ENCODE data around the gene DNAH17.

The DNAH17 gene

DNA sequence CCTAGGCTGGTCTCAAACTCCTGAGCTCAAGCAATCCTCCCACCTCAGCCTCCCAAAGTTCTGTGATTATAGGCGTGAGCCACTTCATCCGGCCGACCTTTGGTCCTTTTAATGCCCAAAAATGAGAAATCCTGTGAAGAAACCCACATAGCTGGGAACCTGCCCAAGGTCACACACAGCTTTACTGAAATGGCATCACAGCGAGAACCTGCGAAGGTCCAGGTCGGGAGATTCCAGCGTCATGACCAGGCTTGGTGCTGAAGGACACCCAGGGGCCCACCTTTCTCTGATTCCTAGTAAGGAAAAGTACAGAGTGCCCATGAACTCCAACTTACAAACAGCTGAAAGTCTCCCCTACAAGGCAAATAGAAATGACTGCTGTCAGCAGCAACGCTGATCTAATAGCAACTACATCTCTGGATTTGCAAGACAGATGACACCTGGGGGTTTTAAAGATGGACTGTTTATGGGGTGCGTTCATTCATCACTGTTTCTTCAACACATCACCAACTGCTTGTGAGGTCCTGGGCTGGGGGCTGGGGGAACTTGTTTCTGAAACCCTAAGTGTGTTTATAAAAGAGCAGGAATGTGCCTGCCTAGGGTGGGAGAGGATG, 24.5 kb upstream of the DNAH17 start:
- TF ChIP-seq, protein P1, sequence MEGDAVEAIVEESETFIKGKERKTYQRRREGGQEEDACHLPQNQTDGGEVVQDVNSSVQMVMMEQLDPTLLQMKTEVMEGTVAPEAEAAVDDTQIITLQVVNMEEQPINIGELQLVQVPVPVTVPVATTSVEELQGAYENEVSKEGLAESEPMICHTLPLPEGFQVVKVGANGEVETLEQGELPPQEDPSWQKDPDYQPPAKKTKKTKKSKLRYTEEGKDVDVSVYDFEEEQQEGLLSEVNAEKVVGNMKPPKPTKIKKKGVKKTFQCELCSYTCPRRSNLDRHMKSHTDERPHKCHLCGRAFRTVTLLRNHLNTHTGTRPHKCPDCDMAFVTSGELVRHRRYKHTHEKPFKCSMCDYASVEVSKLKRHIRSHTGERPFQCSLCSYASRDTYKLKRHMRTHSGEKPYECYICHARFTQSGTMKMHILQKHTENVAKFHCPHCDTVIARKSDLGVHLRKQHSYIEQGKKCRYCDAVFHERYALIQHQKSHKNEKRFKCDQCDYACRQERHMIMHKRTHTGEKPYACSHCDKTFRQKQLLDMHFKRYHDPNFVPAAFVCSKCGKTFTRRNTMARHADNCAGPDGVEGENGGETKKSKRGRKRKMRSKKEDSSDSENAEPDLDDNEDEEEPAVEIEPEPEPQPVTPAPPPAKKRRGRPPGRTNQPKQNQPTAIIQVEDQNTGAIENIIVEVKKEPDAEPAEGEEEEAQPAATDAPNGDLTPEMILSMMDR (IDR thresholded peaks at IDR 0.05; ENCODE audit: low read depth, low read length): no peak
- no peak for DNase-seq
- Histone ChIP-seq H3K4me1 (no peaks in the 10 kb centered on the region), H3K36me3 (no peaks in the 10 kb centered on the region), H3K4me3 (ENCODE audit: low read depth, low read length) (no peak overlapping the region), H3K27me3 (no peaks in the 10 kb centered on the region; the same call in 1 of the 2 replicates), H3K9me3 (no peaks in the 10 kb centered on the region)

DNA sequence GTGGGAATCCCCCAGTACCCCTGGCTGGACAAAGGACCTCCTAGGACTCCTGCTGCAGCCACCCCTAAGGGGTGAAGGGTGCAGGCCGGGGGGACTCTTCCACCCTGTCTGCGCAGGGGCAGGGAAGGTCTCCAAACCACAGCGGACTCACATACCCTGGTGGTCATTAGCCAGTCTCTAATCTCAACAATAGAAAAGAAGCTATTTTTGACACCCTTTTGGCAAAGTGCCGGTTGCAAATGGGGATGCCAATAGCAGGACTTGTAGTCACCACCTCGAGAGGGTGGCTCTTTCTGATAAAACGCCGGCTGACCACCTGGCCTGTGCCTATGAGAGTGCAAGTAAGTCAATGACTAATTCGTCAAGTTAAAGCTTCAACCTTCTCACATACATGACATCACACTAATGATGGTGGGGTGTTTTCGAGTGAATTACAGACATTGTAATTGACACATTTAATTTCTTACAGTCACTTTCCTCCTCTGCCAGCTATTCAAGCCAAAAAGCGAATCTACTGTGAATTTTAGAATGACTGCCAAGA, 23.1 kb upstream of the DNAH17 start:
- H3K9me3 ChIP-seq: no peaks in the 10 kb centered on the region
- no peaks in the 10 kb centered on the region for H3K36me3 ChIP-seq
- no peaks in the 10 kb centered on the region; the same call in 1 of the 2 replicates for H3K27me3 ChIP-seq
- no peak overlapping the region for H3K4me3 ChIP-seq (ENCODE audit: low read depth, low read length)
- TF ChIP-seq, protein P1 (IDR thresholded peaks at IDR 0.05; ENCODE audit: low read depth, low read length): no peak
- DNase-seq: no peak
- H3K4me1 ChIP-seq: no peaks in the 10 kb centered on the region

DNA sequence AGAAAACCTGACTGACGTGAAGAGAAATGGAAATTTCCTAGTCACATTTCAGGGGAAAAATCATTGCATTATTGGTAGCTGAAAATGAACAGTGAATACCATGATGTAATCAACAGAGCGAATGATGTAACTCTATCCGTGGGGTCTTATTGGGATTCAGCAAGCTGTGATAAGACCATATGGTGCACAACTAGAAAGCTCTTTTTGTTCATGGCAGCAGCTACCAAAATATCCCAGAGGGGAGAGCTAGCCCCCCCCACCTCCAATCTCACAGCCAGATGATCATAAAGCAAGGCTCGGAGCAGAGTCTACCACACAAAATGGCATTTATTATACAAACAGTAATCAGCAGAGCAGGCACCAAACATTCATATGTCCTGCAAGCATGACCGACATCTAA, 22.2 kb upstream of the DNAH17 start:
- Histone ChIP-seq H3K4me1 (no peaks in the 10 kb centered on the region), H3K27me3 (no peaks in the 10 kb centered on the region; the same call in 1 of the 2 replicates), H3K4me3 (ENCODE audit: low read depth, low read length) (no peak overlapping the region), H3K36me3 (no peaks in the 10 kb centered on the region), H3K9me3 (no peaks in the 10 kb centered on the region)
- TF ChIP-seq, protein P1 (IDR thresholded peaks at IDR 0.05; ENCODE audit: low read depth, low read length): no peak
- no peak for DNase-seq

DNA sequence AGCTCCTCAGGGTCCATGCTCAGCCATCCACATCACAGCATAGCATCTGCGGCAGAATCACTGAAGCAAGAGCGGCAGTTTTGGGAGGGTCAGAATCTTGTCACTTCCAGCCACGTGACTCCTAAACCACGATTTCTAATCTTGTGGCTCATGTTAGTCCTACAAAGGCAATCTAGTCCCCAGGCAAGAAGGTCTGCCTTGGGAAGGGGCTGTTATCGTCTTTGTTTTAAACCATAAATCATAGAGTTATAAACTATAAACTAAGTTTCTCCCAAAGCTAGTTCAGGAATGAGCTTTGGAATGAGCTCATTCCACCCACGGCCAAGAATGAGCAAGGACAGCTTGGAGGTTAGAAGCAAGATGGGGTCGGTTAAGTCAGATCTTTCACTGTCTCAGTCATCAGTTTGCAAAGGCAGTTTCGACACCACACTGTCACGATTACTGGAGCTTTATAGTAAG, 20.8 kb upstream of the DNAH17 start:
- Histone ChIP-seq H3K27me3 (no peaks in the 10 kb centered on the region; the same call in 1 of the 2 replicates), H3K36me3 (no peaks in the 10 kb centered on the region), H3K4me1 (no peaks in the 10 kb centered on the region), H3K4me3 (ENCODE audit: low read depth, low read length) (no peak overlapping the region), H3K9me3 (no peaks in the 10 kb centered on the region)
- no peak for DNase-seq
- TF ChIP-seq, protein P1 (IDR thresholded peaks at IDR 0.05; ENCODE audit: low read depth, low read length): no peak

DNA sequence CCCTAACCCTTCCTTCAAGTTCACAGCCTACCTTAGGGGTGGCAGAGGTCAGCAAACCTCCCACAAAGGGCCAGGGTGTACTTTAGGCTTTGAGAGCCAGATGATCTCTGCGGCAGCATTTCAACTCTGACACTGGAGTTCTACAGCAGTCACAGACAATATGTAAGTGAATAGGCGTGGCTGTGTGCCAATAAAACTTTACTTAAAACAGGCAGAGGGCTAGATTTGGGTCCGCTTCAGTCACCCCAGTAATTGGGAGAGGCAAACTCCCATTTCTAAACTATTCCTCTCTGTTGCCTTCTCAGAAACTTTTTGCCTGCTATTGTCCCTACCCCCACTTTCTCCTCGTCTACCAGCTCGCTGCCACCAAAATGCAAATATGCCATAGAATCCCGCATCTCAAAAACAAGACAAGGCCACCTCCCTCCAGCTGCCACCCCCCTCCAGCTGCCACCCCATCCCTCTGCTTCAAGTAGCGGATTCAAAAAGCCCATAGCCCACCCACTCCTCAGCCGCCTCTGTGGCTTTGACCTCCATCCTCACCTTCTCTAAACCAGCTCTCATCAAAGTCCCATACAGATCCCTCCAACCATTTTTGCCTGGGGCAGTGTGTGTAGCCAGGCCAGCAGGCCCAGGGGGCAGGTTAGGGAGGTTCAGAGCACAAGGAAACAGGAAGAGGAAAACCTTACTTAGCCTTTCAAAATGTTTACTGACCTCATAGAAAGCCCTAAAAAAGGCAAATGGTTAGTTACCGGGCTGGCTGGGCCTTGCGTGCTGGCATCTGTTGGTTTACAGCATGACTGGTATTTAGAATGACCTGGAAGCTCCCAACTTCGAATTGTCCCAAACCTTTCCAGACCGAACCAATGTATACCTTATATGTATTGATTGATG, 19.9 kb upstream of the DNAH17 start:
- DNase-seq: no peak
- Histone ChIP-seq H3K4me1 (0 out of 2 replicates have a peak, but pooled peaks cover 1% of the 10 kb centered on the region), H3K27me3 (no peaks in the 10 kb centered on the region; the same call in 1 of the 2 replicates), H3K4me3 (ENCODE audit: low read depth, low read length) (no peak overlapping the region), H3K9me3 (no peaks in the 10 kb centered on the region), H3K36me3 (no peaks in the 10 kb centered on the region)
- TF ChIP-seq, protein P1 (IDR thresholded peaks at IDR 0.05; ENCODE audit: low read depth, low read length): no peak
